ENCODE data around the gene ZSCAN31. TPM values are rescaled to one million over a fixed set of nuclear protein-coding genes. Genes with fewer than 3 reads are reported as not detected.

The ZSCAN31 gene
- total and polyA plus RNA-seq, 9 of the 15 experiments (the other 6 are each of a cell fraction or from before 2014, with no cell fraction given) = 3.9 to 12.1 (median 7.0) TPM

- TF ChIP-seq ZNF609 (CRISPR knock-in tag; IDR thresholded peaks at IDR 0.05; ENCODE audit: borderline replicate concordance) (no peak; the same call in 1 of the 2 replicates), IRF1 (CRISPR knock-in tag; IDR thresholded peaks at IDR 0.05; ENCODE audit: borderline replicate concordance) (no peak; the same call in 1 of the 2 replicates), WHSC1 (IDR thresholded peaks at IDR 0.05; ENCODE audit: low read length) (no peak), TEAD1 (CRISPR knock-in tag; IDR thresholded peaks at IDR 0.05) (peak; percentile 7 to 62; a peak in 1 of 4 replicates), NCOA1 (IDR thresholded peaks at IDR 0.05; ENCODE audit: low read depth) (no peak), FOSL1 (tag; conservative IDR thresholded peaks at IDR 0.05) (no peak), ZNF174 (CRISPR knock-in tag; IDR thresholded peaks at IDR 0.05) (no peak), POLR2G (IDR thresholded peaks at IDR 0.05; ENCODE audit: low read depth, low read length) (peak; percentile 96), MBD1 (CRISPR knock-in tag; IDR thresholded peaks at IDR 0.05) (no peak), DACH1 (IDR thresholded peaks at IDR 0.05; ENCODE audit: partially characterized antibody) (peak; percentile 47), GATA2 (CRISPR knock-in tag; IDR thresholded peaks at IDR 0.05) (no peak), ZNF644 (tag; IDR thresholded peaks at IDR 0.05; ENCODE audit: low read depth) (no peak), HDAC1 (IDR thresholded peaks at IDR 0.05) (peak in 1 of 2 experiments; percentile 50; a peak in 1 of 4 replicates), GTF2E2 (tag; IDR thresholded peaks at IDR 0.05) (peak; percentile 76), MTA3 (IDR thresholded peaks at IDR 0.05; ENCODE audit: borderline replicate concordance) (peak; percentile 72), SMARCB1 (IDR thresholded peaks at IDR 0.05; ENCODE audit: insufficient read length, low read depth) (peak; percentile 43), BCOR (IDR thresholded peaks at IDR 0.05) (peak; percentile 16; the same call in 1 of the 2 replicates), SP2 (IDR thresholded peaks at IDR 0.05; ENCODE audit: extremely low read depth, low read depth, low read length, poor library complexity, severe bottlenecking) (peak; percentile 90), TAF1 (IDR thresholded peaks at IDR 0.05; ENCODE audit: control insufficient read depth, extremely low read depth, insufficient read depth, low read length, severe bottlenecking) (peak; percentile 92), BHLHE40 (IDR thresholded peaks at IDR 0.05; ENCODE audit: low read length) (peak; percentile 19; the same call in 1 of the 2 replicates), PHB2 (IDR thresholded peaks at IDR 0.05; ENCODE audit: low read depth) (no peak)
These were observed 54.5 kb downstream of the ZSCAN31 start, which contains the start of gene PGBD1 (continued) for GRCh38 chr6:28281288-28282064.

Data from K562 (cell line).